ENCODE results near the gene NSFL1C. TPM values are rescaled to one million over a fixed set of nuclear protein-coding genes. Genes with fewer than 3 reads are reported as not detected.

NSFL1C gene
- total and polyA plus RNA-seq, 2 of the 4 experiments (the other 2 are of a cell fraction) = 33.0 to 40.3 TPM

- Histone ChIP-seq H4K8ac (ENCODE audit: low read depth in 2 of 2, low read length in 2 of 2) (no peak overlapping the region), H4K91ac (ENCODE audit: insufficient read depth, low read depth, low read length) (no peak overlapping the region), H3K36me3 (ENCODE audit: control insufficient read depth, insufficient read depth, low read length) (no peaks in the 10 kb centered on the region), H3K4ac (ENCODE audit: low read depth, low read length) (no peak overlapping the region), H3K4me3 (ENCODE audit: insufficient read depth, low read depth, low read length) (no peak overlapping the region), H3K79me1 (ENCODE audit: low read depth in 1 of 2, low read length in 2 of 2) (no peaks in the 10 kb centered on the region), H2BK5ac (ENCODE audit: low read depth, low read length, poor library complexity, severe bottlenecking) (no peak overlapping the region), H2BK20ac (ENCODE audit: low read depth, low read length) (no peak overlapping the region), H4K20me1 (ENCODE audit: insufficient read depth, low read length) (no peaks in the 10 kb centered on the region), H3K23ac (ENCODE audit: low read depth, low read length) (no peak overlapping the region), H2AK5ac (ENCODE audit: low read depth, low read length) (no peak overlapping the region), H3K9me3 (ENCODE audit: control insufficient read depth, insufficient read depth, low read length) (no peaks in the 10 kb centered on the region; the same call in 1 of the 2 replicates), H3K27me3 (ENCODE audit: control insufficient read depth, insufficient read depth, low read length) (no peaks in the 10 kb centered on the region), H2AK9ac (replicated peaks; ENCODE audit: low read depth, low read length, poor library complexity) (no peak overlapping the region), H3K56ac (ENCODE audit: extremely low read depth, insufficient read depth, low read length) (no peak overlapping the region), H3K4me2 (ENCODE audit: low read depth, low read length) (no peak overlapping the region), H2BK15ac (ENCODE audit: low read depth, low read length) (no peak overlapping the region), H2BK120ac (ENCODE audit: low read depth, low read length) (no peak overlapping the region), H4K5ac (ENCODE audit: low read depth, low read length) (no peak overlapping the region), H2AFZ (replicated peaks; ENCODE audit: low read length, poor library complexity) (no peak overlapping the region), H3K18ac (ENCODE audit: low read depth, low read length) (no peak overlapping the region), H3K14ac (replicated peaks; ENCODE audit: low read depth, low read length) (no peak overlapping the region), H3K9ac (ENCODE audit: low read depth, low read length) (no peak overlapping the region), H3K27ac (ENCODE audit: insufficient read depth, low read length) (no peak overlapping the region), H3K9me1 (ENCODE audit: insufficient read depth, low read length) (peaks cover 5% of the 10 kb centered on the region; the same call in 1 of the 2 replicates), H3K4me1 (ENCODE audit: control insufficient read depth, insufficient read depth, low read length) (peaks cover 6% of the 10 kb centered on the region)
- no peak for TF ChIP-seq NFE2L2 (IDR thresholded peaks at IDR 0.05; ENCODE audit: low read depth, low read length)
- TF ChIP-seq CTCF (conservative IDR thresholded peaks at IDR 0.05; ENCODE audit: low read depth, low read length) = no peak
- no peak for TF ChIP-seq RFX5 (IDR thresholded peaks at IDR 0.05; ENCODE audit: low read depth, low read length)
- TF ChIP-seq MAZ (IDR thresholded peaks at IDR 0.05; ENCODE audit: borderline replicate concordance, low read depth, low read length) = no peak
- TF ChIP-seq CHD1 (IDR thresholded peaks at IDR 0.05; ENCODE audit: low read depth, low read length) = no peak
- in situ Hi-C loops (cut with MboI; ENCODE audit: low sequenced_read_pairs) = no loop called here
- no CpG with 5 or more reads among the region's 1 CpG for WGBS, 2 experiments (ENCODE audit: extremely low coverage in 2 of 2, insufficient read length in 1 of 2)
- intact Hi-C loops (cut with micrococcal nuclease) = no loop called here
- ATAC-seq (ENCODE audit: low read depth) (no peak), DNase-seq (no peak)
- BruUV-seq (replicated peaks) = no TSS peak
- ChIA-PET POLR2A (ENCODE audit: unreplicated experiment) (no interaction called here), CTCF (no interaction called here)
- dilution Hi-C loops (cut with HindIII; ENCODE audit: low sequenced_read_pairs, unreplicated experiment) = no loop called here
These were observed 63.0 kb downstream of the NSFL1C start for GRCh38 chr20:1403624-1404023.
